ENCODE data around the gene RGS4. TPM values are rescaled to one million over a fixed set of nuclear protein-coding genes. Genes with fewer than 3 reads are reported as not detected.
A peak's percentile ranks its signal among the peaks of the same experiment; 100 is the strongest.
"Not testable (repeated sequence)": the region's sequence is repeated elsewhere in the genome, so short reads cannot be mapped to it uniquely, and the experiment has no call there.

The RGS4 gene
- polyA plus RNA-seq, 4 donors: 11.7 to 16.5 (median 13.8) TPM

DNA sequence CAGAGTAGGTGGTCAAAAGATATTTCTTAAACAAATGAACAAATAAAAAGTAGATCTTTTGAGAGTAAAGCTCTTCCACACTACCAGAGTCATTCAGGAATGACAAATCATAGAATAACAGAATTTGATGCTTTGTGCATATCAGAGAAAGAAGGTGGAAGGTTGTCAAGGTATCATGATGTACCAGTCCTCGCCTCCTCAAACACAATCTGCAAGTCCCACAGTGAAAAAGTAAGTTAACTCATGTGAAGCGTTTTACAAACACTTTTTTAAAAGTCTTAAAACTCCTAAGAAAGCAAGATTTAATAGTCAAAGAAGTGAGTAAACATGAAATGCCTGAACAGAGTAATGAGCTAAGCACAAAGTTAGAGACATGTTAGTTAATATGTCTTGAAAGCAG is 2.5 kb upstream of the RGS4 start:
- DNase-seq (ENCODE audit: low read depth in 4 of 4, low spot score in 3 of 4): no peak

DNA sequence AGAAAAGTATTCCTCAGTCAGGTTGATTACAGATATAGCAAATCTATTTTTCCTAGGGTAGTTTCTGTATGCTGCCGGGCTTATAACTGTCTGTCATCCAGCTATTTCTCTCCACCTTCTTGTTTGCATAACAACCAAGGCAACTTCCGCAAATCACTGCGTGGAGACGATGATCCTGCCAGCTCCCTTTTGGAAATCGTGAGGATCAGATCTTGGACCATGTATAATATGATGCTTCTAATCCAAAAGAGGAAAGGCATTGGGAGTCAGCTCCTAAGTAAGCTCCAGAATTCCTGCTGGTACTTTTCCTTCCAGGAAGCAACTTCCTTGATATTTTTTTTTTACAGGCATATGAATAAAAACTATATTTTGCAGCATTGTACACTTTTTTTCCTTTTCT is 445 bp upstream of the RGS4 start:
- no peak for DNase-seq (ENCODE audit: low read depth in 4 of 4, low spot score in 3 of 4)

DNA sequence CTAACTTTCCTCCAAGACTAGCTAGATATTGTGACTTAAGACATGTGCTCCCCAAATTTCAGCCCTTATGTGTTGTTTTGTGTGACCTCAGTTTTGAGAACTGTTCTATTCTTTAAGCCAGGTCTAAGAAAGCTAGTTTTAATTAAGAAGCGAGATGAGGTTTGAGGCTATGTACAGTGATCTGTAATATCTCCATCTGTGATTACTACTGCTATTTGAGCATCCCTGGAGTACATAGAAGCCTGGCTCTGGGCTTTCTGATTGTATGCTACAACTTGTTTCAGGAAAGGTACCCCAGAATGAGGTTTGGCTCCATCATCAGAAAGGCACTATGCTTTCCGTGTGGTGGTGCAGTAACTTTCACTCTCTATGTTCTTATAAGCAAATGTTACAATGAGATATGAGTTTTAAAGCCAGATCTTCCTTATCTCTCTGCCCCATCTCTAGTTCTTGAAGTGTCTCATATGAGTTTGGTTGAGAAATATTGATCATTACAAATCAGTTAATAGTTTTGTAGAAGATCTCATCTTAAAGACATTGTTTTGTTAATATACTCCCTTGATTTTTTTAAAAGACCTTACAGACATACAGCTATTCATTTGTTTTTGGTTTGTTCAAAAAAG is 605 bp downstream of the RGS4 start:
- DNase-seq (ENCODE audit: low read depth in 4 of 4, low spot score in 3 of 4): no peak

DNA sequence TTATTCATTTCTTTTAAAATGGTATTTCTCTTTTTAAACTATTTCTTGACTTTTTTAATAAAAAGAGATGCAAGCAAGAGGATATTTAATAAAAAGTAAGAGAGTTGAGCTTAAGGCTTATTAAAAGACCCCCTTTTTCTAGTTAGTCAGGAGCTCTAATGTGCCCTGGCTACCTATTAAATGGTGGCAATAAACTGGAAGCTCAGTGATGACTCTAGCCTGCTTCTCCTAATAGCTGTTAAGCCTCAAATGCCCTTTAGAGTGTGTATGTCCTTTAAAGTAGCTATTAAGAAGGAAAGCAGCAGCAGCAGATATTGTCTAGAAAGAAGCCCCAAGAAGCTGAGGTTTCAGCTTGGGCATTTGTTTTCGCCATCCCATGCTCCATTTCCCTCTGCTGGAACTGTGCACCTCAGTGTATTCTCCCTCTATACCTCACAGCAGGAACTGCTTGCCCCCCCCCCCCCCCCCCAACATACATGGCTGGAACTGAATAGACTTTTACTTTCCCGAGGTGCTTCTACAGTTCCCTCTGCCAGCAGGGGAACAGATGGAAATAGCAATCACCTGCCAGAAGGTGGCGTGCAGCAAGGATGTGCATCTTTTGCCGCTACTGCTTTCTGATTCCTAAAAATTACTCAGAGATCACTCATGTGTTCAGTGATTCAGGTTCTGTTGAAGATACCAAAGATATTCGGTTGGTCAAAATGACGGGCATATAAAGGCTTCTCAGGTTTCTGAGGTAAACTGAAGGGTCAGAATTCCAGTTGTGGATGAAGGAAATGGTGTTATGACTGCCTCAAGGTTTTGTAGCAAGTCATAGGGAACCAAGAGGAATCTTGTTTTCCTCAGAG is 2.5 kb downstream of the RGS4 start:
- DNase-seq (ENCODE audit: low read depth in 4 of 4, low spot score in 3 of 4): peak in 1 of 4 donors; percentile 46

DNA sequence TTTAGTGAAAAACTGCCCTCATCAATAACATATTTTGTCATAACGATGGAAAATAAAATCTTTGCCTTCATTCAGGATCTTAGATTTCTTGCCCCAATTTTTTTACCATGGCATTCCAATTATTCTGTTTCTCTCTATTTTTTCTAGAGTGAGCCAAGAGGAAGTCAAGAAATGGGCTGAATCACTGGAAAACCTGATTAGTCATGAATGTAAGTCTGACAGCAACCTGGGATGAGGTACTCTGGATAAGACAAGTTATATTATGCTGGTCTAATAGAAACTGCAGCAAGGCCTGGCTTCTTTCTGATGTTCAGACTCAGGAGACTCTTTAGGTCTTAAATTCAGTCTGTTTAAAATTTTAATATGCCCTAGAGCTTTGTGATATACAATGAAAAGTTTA is 3.5 kb downstream of the RGS4 start:
- DNase-seq (ENCODE audit: low read depth in 4 of 4, low spot score in 3 of 4): no peak

DNA sequence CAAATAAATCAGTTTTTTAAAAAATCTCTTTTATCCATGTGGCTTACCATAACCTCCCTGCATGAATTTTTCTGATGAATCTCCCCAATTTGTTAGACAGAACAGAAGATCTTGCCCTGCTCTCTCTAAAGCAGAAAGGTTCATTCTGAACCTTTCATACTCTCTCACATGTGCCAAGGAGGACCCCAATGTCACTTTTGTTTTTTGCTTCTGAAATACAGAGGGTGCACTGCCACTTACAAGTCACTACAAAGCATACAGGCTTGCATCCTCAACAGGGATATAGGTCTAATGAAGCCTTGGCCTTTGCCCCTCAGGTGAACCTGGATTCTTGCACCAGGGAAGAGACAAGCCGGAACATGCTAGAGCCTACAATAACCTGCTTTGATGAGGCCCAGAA is 4.8 kb downstream of the RGS4 start:
- no peak for DNase-seq (ENCODE audit: low read depth in 4 of 4, low spot score in 3 of 4)

DNA sequence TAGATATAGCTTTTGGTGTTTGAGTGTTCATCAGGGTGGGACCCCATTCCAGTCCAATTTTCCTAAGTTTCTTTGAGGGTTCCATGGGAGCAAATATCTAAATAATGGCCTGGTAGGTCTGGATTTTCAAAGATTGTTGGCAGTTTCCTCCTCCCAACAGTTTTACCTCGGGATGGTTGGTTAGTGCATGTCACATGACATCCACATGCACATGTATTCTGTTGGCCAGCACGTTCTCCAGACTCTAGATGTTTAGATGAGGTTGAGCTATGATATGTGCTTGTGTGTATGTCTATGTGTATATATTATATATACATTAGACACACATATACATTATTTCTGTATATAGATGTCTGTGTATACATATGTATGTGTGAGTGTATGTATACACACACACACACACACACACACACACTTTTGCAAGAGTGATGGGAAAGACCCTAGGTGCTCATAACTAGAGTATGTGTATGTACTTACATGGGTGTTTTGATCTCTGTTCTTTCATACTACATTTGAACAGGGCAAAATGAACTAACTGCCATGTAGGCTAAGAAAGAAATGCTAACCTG is 5.6 kb downstream of the RGS4 start:
- DNase-seq (ENCODE audit: low read depth in 4 of 4, low spot score in 3 of 4): no peak

DNA sequence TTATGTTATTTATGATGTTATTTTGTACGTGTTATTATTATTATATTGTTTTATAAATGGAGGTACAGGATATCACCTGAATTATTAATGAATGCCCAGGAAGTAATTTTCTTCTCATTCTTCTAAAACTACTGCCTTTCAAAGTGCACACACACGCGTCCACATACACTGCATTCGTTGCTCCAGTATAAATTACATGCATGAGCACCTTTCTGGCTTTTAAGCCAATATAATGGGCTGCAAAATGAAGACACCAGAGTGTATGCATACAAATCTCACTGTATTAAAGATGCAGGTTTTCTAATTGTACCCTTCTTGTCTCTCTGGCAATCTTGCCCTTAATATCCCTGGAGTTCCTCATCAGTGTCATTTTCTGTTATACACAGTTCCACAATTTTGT is 6.9 kb downstream of the RGS4 start:
- no peak for DNase-seq (ENCODE audit: low read depth in 4 of 4, low spot score in 3 of 4)

DNA sequence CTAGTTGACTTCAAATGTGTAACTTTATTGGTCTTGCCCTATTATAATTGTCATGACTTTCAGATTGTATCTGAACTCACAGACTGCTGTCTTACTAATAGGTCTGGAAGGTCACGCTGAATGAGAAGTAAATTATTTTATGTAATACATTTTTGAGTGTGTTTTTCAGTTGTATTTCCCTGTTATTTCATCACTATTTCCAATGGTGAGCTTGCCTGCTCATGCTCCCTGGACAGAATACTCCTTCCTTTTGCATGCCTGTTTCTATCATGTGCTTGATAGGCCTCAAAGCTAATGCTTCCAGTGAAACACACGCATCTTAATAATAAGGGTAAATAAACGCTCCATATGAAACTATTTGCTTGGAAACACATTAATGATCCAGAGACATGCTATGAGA is 7.3 kb downstream of the RGS4 start:
- no peak for DNase-seq (ENCODE audit: low read depth in 4 of 4, low spot score in 3 of 4)

DNA sequence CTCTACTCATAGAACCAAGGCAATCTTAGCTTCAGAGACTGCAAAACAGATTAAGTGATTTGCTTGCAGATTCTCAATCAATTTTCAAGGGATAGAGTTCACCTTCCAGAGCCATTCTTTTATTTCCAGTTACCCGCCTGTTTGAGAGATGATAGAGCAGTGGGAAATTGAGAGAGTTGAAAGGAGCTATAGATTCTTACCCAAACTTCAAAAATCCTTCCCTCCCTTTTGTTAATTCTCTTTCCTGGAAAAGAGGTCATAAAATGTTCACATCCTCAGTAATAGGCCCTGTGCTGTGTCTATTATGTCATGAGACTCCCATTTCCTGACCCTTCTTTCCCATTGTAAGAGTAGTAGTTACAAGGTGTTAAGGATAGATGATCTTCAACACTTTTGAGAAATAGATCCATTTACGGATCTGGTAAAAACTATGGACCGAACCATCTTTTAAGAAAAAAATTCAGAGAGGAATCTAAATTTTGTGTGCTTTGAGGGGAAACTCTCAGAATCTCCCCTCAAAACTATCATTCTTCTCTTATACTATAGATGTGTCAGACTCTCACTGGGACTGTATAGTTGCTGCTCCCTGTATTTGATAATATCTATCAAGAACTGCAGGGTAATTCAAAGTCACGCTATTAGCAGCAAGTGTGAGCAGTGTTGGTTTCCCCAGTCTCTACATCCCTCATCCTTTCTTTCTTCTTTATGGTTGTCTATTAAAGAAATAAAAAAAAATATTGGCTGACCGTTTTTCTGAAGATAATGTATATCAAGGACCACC is 8.0 kb downstream of the RGS4 start:
- DNase-seq (ENCODE audit: low read depth in 4 of 4, low spot score in 3 of 4): no peak

DNA sequence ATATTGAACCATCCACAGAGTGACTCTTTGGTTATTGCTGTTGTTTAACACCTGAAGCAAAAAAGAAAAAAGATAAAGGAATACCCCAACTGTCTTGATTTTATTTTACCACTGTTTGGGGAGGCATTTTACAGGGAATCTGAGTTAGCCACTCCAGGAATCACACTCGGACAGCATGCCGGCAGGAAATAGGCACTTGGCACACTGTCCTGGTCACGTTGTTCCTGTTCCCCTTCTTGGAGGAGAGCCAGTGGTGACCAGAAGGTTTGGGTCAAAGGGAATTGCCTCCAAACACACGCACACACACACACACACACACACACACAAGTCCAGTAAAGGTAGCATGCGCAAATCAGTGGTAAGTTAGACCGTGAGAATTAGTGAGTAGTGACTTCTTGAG is 13.8 kb downstream of the RGS4 start:
- DNase-seq (ENCODE audit: low read depth in 4 of 4, low spot score in 3 of 4): no peak

DNA sequence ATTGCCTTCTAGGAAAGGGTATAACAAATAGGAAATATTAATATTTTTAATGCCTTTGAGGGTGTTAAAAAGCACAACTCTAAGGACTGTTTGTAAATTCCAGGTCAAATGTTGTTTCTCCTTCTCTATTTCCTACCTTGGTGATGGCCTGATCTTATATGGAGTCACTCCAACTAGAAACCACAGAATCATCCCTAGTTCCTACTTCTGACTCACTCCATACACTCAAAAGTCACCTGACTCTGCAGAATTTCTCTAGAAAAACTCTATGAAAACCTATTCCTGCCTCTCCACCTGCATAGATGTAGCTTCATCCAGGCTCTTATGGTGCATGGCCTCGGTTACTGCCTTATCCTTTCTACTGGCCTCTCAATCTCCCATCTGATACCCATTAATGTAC is 14.5 kb downstream of the RGS4 start:
- DNase-seq (ENCODE audit: low read depth in 4 of 4, low spot score in 3 of 4): no peak

DNA sequence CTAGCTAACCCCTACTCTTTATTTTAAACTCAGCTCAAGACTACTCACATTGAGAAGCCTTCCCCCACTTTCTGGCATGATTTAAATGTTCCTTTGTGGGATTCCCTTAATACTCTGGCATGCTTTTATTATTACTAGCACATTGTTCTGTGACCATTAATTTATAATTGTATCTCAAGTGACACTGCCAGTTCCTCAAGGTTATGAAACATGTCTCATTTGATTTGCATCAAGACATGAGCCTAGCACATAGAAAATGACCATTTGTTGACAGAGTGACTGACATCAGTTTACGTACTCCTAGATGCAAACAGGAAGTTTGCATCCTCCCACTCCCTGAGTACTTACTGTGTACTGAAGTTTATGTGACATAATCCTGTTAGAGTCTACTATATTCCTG is 15.2 kb downstream of the RGS4 start:
- no peak for DNase-seq (ENCODE audit: low read depth in 4 of 4, low spot score in 3 of 4)

DNA sequence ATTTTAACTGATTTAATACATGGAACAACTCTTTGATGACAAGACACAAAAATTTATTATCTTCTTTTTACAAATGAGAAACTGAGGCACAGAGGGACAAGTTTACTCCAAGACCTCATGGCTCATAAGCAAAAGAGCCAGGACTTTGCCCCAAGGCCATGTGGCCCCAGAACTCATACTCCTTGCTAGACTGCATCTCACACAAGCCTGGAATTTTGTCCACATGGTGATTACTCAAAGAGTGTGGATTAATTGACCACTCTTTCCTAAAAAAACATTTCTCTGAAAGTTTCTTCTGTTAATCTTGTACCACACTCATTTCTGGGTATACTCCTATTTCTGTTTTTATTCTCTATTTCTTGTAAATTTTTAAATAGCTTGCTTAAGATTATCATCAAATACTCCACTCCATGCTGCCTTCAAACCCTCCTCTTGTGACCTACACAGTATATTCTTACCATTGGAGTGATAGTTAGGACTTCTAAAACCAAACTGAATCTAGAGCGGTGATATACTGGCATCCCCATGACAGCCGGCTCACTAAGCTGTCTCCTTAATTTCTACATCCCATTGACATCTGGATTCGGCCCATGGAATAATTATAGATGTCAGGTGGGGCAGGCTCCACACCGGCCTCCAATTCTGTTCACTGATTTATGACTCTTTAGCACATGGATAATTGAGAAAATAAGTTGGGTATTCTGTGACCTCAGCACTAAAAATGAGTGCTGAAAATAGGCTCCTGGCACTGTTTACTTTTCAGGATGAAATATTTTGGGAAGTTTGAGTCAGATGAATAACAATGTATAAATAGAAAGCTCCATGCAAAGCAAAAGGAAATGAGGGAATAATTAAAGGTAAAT is 16.1 kb downstream of the RGS4 start:
- no peak for DNase-seq (ENCODE audit: low read depth in 4 of 4, low spot score in 3 of 4)

DNA sequence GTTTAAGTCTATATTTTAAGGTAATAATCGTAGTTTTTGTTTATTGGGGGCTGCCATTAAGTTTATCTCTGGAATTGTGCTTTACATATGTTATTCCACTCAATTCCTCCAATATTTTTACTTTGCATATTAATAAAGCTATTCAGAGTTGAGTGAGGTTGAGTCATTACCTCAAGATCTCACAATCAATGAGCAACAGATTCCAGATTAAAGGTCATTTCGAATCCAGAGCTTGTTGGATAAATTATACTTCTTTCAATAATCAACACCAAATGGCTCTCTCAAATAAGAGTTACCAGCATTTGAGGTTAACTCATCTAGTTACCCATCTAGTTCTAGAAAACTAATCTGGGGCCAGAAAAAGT is 16.7 kb downstream of the RGS4 start:
- no peak for DNase-seq (ENCODE audit: low read depth in 4 of 4, low spot score in 3 of 4)

DNA sequence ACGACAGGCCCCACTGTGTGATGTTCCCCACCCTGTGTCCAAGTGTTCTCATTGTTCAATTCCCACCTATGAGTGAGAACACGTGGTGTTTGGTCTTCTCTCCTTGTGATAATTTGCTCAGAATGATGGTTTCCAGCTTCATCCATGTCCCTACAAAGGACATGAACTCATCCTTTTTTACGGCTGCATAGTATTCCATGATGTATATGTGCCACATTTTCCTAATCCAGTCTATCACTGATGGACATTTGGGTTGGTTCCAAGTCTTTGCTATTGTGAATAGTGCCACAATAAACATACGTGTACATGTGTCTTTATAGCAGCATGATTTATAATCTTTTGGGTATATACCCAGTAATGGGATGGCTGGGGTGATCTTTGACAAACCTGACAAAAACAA is 20.0 kb downstream of the RGS4 start:
- not testable (repeated sequence) for DNase-seq (ENCODE audit: low read depth in 4 of 4, low spot score in 3 of 4)

DNA sequence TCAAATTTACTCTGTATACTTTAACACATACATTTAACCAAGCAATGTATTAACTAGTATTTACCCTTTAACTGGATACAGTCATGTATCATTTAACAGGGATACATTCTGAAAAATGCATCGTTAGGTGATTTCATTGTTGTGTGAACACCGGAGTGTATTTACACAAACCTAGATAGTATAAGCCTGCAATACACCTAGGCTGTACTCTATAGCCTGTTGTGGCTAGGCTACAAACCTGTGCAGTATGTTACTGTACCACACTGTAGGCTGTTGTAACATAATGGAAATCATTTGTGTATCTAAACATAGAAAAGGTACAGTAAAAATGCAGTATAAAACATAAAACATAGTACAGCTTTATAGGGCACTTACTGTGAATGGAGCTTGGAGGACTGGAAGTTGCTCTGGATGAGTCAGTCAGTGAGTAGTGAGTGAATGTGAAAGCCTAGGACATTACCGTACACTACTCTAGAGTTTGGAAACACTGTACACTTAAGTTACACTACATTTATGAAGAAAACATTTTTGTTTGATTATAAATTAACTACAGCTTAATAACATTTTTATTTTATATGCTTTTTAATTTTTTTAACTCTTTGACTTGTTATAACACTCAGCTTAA is 21.3 kb downstream of the RGS4 start:
- DNase-seq (ENCODE audit: low read depth in 4 of 4, low spot score in 3 of 4): no peak

DNA sequence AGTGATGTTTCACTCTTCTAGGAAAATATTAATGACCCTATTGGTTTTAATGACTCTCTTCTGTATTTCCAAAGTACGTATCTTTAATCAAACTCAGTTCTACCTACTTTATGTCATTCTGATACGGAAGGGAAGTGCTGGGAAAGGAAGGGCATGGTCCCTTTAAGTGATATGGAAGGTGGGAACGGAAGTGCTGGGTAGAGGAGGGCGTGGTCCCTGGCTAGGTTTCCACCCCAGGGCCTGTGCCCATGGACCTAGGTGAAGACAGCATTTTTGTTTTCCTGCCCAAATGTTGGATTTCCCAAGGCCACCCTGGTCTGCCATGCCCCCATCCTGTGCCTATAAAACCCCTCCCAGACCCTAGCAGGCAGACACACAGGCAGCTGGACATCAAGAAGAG is 24.0 kb downstream of the RGS4 start:
- DNase-seq (ENCODE audit: low read depth in 4 of 4, low spot score in 3 of 4): no peak

DNA sequence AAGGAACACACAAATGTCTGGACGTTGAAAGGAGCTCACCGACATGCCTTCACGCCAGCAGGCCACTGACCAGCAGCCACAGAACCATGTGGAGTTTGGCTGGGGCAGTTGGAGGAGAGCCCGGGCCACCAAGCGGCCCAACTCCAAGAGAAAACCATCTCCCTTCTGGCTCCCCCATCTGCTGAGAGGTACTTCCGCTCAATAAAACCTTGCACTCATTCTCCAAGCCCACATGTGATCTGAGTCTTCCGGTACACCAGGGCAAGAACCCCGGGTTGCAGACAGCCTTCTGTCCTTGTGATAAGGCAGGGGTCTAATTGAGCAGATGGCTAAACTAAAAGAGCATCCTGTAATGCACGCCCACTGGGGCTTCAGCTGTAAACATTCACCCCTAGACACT is 24.4 kb downstream of the RGS4 start:
- no peak for DNase-seq (ENCODE audit: low read depth in 4 of 4, low spot score in 3 of 4)

DNA sequence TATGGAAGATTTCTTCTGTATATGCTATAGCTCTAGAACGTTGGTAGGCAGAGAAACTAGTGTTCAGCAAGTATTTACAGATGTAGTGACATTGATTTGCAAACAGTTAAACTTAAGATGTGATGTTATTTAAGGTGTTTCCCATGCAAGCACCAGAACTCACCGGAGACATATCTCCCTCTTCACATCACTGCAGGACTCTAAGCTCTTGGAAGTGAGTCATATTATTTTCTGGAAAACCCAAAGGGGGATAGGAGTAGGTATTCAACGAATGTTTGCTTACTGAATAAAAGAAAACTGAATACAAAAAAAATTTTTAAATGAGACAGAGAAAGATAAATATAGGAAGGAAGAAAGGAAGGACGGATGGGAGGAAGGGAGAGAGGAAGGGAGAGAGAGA is 25.0 kb downstream of the RGS4 start:
- DNase-seq (ENCODE audit: low read depth in 4 of 4, low spot score in 3 of 4): no peak

Measured in right renal pelvis (tissue), 4 donors.